HG03439 (cell line): Measurements from ENCODE around the gene PTGDR2.

Experiments
- ATAC-seq: cut with Tn5 transposase; IDR thresholded peaks from one replicate; pipeline ENCODE4 v1.9.1; 2021; ENCODE audit warnings: mild to moderate bottlenecking, moderate library complexity; ENCODE audit not compliant: unreplicated experiment

Gene PTGDR2

DNA sequence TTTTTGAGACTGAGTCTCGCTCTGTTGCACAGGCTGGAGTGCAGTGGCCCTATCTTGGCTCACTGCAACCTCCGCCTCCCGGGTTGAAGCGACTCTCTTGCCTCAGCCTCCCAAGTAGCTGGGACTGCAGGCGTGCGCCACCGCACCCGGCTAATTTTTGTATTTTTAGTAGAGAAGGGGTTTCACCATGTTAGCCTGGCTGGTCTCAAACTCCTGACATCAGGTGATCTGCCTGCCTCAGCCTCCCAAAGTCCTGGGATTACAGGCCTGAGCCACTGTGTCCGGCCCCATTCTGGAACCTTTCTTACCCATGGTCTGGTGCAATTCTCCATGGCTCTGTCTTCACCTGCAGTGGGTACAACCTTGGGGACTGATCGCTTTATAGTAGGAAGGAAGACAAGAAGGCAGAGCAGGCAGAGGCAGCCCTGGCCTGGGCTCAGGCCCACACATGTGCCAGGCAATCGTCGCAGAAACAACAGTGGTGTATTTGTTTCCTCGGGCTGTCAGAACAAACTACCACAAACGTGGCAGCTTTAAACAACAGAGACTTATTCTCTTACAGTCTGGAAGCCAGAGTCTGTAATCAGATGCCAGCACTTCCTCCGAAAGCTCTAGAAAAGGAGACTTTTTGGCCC is 4.0 kb upstream of the PTGDR2 start:
- ATAC-seq, result no peak

DNA sequence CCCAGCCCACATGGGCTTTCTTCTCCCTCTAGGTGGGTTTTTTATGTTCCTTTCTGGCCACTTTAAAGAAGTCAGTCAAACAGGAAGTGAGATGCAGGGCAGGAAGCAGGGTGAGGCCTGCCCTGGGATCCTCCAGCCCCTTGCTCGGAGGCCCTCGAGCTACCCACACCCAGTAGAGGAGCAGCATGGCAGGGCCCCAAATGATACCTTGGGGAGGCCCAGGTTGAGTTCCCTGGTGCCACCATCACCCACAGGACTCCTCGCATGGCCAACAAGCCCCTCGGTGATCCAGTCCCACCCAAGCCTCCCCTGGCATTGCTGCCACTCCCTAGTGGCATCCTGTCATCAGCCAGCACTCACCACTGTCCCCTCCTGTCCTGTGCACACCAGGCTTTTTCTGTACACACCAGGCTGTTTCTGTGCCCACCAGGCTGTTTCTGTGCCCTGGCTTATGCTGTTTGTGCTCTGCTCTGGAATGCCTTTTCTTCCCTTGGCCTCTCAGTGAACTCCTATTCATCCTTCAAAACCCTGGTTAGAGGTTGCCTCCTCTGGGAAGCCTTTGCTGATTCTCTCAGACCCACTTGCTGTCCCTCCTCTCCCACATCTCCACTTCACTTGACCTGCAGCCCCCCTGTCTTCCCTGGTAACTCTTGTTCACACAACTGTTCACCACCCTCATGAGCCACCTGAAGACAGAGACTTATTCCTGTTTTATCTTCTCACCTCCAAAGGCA is 3.1 kb upstream of the PTGDR2 start:
- ATAC-seq, result no peak

DNA sequence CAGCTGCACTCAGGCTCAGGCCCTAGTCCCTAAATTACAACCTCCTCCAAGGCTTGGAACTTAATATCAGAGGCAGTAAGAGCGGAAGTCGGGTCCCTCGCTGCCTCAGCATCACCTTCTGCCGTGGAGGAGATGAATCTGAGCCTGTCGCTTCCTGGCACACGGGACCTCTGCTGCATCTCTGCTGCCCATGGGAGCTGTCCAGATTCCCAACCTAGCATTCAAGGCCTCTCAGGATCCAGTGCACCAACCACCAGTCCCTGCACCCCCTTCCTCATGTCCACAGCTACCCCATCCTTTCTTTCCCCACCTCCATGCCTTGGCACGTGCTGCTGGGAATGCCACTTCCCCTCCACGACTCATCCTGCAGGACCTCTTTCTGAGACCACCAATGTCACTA is 2.5 kb upstream of the PTGDR2 start:
- no peak for ATAC-seq

DNA sequence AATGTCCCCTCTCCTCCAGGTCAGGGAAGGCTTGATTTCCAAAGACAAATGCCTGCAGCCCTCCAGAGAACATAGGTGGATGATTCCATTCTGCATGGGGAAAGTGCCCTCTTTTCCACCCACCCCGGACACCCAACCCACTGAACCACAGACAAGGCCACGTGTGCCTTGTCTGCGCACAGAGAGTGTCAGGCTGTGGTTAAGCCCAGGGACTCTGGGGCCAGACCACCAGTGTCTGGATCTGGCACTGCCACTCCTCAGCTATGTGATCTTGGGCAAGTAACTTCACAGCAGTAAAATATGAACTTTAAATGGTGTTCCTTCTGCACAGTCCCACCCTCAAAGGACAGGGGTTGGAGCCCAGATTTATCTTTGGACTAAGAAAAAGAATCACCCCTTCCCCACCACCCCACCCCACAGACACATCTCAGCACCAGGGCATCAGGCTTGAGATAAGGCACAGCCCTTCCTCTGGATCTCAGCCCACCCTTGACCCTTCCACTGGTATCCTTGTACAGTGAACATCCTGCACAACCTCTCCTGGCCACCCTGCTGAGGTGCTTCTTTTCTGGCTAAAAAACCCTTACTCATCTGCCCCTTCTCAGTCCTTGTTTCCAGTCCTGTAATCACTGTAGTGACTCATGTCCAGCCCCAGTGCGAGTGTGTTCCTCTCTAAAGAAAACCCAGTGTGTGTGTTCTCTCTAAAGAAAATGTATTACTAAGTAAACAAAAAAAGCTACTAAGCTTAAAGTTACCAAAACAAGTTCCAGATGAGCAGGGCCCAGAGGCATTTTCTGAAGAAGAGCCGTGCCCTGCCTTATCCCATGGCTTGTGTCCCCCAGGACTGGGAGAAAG is 1.9 kb upstream of the PTGDR2 start:
- no peak for ATAC-seq

DNA sequence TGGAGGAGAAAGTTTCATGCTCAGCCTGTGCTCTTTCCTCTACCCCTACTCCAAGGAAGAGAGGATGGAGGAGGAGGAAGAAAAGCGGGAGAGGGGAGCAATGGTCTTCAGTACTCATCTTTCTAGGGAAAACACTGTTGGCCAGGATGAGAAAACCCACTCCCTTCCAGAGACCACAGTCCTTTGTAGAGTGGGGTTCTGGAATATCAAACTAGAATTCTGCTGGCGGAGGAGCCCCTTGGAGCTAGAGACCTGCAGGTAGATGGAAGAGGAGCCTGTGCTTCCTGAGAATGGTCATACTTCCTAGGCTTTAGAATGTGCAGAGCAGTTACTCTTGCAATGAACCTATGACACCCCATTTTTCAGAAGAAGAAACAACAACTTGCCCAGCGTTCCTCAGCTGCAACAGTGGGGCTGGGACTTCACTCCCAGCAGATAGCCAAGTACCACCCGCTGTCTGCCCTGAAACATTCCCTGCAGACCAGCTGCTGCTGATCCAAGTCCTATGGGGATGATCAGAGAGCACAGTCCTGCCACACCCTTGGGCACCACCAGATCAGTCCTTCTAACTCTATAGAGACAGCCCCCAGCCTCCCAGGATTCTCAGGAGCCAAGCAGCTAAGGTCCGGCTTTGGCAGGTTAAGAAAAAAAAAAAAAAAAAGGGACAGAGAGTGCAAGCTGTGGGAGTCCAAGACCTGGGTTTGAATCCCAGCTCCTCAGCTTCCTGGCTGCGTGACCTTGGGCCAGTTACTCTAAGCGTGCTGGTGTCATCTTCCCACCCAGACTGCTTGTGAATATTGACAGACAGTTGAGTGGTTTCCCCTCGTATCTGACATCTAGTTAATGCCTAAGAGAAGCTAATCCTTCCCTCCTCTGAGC is 664 bp downstream of the PTGDR2 start:
- ATAC-seq, result no peak

DNA sequence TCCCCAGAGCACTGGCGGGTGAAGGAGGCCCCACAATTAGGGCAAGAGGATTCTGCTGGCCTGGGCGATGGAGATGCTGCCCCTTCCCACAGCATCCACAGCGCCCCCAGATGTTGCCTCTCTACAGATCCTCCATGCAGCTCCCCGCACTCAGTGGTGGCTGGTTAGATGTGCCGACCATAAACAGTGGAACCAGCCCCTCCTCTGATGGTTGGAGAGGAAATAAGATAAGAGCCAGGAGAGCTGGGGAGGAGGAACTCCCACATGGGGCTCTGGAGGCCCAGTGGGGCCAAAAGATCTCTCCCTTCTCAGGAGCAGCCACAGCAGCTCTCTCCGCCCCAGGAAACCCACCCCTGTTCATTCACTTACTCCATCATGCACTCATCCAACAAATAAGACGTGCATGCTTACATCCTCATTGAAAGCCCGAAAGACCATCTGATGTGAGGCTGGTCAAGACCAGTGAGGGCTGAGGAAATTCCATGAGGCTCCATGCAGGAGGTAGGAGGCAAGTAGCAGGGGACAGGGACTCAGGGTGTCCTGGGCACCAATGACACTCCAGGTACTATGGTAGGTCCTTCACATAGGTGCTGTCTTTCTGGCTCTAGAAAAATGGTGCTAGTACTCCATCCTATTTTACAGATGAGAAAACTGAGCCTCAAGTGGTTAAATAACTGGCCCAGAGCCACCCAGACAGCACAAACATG is 1.5 kb downstream of the PTGDR2 start:
- no peak for ATAC-seq

DNA sequence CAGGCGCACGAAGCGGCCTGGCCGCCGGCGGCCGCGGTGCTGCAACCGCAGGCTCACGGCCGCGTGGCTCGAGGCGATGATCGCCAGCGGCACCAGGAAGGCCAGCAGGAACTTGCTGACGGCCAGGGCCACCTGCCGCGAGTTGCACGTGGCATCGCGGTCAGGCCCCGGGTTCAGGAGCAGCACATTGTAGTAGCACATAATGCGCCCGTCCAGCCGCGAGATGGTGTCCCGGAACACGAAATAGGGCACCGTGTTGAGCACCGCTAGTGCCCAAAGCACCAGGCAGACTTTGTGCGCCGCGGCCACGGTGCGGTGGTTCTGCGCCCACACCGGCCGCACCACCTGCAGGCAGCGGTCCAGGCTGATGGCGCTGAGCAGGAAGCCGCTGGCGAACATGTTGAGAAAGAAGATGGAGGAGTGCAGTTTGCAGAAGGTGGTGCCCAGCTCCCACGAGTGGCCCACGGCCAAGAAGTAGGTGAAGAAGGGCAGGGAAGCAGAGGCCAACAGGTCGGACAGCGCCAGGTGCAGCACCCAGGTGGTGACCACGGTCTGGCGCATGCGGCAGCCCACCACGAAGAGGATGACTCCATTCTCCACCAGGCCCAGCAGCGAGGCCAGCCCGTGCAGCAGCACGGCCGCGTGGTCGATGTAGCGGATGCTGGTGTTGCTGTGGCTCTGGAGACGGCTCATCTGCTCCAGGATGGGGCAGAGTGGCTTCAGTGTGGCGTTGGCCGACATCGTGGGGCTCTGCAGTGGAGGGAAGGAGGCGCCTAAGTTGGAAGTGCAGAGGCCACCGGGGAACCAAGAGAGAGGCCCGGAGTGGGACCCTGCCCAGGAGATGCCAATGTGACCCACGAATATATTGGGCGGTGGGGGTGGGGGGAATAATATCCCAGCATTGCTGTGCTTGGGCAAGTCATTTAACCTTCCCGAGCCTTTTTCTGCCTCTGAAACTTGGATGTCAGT is 2.5 kb downstream of the PTGDR2 start:
- no peak for ATAC-seq

DNA sequence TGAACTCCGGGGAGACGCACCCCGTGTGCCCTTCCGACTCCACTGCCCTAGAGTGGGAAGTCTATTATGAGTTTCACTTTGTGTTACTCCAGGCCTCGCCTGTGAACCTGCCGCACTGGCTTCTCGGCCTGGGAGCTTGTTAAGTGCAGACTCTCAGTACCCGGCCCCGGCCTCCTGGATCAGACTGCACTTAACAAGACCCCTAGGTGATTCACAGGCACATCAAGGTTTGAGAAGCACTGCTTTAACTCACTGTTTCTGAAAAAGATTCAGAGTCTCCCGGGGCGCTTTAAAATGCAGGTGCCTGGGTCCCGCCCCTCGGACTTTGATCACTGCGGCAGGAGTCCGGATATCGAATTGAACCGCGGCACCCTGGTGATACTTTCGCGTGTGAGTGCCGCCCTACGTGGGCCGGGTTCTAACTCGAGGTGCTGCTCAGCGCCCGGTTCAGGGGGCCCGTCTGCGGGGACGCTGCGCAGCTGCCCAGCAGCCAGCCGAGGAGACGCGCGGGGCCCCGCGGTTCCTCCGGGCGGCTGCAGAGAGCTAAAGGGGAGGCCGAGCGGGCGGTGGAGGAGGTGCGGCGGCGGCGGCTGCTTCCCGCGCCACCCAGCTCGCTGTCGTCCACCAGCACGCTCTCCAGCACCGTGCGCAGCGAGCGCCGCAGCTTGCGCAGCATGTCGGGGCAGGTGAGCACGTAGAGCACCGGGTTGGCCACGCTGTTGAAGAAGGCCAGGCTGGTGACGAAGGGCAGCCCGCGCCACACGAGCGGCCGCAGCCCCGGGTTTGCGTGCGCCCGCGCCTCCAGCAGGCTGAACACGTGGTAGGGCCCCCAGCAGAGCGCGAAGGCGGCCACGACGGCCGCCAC is 3.4 kb downstream of the PTGDR2 start:
- no peak for ATAC-seq

DNA sequence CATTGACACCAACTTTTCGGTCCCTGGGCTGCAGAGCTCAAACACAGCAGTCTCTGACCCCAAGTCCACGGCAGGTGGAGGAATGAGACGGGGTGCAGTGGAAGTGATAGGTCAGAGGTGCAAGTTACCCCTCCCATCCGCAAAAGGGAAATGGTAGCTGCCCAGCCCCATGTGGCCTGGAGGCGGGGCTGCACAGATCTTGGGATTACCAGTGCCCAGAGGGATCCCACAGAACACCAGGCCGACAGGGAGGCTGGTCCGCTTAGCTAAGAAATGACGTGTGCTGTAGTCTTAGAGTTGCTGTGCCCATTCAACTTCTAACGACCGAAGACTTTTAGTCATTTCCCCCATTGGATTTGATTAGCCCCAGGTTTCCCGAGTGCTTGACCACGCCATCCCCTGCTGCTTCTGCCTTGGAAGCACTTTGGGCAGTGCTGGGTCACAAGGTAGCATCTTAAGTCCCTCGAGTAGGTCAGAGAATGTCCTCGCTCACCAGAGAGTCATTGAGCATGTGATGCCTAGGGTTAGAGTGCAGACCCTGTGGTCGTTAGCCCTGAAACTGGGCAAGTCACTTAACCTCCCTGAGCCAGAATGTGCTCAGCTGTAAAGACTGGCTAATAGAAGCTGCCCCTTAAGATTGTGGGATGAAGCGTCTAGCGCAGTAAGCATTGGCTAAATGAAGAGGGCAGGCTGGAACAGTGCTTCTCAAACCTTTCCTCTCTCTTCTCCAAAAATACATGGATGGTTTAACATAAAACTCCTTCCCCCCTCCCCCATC is 4.2 kb downstream of the PTGDR2 start:
- no peak for ATAC-seq

DNA sequence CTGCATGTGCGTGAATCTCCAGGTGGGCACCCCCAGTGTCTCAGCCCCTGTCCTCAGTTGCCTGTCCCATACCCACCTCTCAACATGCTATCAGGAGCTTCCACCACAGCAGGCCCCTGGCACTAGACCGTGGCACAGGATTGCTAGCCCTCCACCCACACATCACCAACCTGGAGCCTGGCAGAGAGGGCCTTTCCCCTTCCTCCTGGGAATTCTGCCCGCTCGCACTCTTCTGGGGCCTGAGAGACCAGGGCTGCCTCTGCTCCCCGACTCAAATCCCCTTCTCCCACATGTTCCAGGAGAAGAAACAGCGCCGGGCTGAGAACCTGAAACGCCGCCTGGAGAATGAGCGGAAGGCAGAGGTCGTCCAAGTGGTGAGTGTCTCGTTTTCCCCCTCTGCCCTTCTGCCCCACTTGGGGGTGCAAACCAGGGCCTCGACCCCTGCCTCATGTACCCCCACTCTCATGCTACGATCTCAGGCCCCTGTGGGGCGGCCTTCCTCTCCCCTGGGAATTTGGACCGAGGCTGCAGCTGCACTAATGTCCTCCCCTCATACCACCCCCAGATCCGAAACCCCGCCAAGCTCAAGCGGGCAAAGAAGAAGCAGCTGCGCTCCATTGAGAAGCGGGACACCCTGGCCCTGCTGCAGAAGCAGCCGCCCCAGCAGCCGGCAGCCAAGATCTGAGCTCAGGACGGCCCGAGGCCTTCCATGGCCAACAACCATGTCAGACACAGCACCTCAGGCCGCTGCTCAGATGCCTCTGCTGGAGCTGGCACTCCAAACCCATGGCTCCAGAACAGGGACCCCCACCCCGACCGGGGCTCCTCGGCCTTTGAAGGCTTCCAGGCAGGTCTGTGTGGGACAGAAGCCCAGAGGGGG is 5.9 kb downstream of the PTGDR2 start:
- no peak for ATAC-seq

DNA sequence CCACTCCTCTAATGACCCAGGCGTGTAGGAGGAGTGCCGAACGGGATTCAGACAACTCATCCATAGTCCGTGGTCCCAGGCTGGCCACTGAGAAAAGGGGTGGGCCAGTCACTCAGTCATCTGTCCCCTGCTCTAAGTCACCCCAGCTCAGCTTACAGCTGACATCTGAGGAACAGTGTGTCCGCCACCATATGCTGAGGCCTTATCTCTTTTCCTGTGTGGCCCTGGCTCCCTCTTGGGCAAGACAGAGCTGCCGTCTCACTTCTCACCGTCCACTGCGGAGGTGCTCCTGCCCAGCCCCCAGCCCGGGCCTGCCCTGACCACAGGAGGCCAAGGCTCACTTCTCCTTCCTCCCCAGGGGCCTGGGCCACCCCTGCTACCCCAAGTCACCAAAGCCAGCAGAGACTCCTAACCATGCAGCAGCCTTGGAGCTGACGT is 7.0 kb downstream of the PTGDR2 start:
- ATAC-seq, result no peak

DNA sequence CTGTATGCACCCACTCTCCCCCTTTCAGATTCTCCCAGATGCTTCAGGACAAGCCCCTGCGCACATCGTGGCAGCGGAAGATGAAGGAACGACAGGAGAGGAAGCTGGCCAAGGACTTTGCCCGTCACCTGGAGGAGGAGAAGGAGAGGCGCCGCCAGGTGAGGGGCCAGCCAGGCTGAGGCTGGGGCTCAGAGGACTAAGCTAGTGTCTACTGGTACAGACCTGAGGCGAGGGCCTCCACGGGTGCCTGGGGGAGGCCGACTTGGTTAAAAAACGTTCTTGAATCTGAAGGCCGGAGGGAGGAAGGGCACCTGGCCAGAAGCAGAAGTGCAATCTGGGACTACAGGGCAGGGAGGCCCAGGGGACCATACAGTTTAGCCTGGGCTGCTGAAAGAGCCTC is 7.9 kb downstream of the PTGDR2 start:
- ATAC-seq, result no peak

DNA sequence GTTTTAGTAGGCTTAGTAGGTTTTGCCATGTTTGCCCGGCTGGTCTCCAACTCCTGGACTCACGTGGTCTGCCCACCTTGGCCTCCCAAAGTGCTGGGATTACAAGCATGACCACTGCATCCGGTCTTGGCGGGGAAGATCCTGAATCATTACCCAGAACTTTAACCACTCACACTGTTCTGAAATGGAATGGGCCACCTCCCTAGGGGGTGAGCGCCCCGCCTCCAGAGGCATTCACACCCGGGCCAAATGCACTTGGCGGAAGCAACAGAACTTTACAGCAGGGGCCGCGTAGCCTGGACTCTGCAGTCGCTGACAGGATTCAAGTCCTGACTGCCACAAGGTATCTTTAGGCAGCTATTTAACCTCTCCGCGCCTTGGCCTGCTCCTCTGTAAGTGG is 8.5 kb downstream of the PTGDR2 start:
- ATAC-seq, result no peak

DNA sequence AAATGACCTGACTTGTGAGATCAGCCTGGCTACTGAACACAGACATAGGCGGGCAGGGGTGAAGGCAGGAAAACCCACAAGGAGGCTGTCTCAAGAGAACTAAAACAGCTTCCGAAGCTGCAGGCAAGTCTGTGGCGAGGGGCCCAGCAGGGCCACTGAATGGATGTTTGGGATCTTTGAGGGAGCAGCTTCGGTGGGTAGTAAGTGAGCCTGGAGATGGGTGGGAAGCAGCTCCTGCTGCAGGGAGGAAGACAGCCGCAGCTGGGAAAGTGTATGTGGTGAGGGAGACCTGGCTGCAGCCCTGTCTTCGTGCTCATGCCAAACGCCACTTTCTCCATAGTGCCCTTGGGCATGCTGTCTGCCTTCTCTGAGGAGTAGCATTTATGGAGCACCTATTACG is 10.4 kb downstream of the PTGDR2 start:
- no peak for ATAC-seq

DNA sequence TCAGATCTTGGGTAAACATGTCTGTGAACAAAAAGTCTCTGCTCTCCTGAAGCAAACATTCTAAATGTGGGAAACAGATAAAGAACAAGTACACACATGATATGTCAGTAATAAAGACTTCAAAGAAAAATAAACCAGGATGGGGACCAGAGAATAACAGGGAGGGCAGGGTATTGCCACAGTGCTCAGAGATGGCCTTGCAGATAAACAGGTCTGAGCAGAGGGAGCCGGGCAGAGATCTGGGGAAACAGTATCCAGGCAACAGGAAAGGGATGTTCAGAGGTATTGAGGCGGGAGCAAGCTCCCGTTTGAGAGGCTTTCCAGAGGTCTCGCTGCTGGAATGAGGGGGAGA is 10.9 kb downstream of the PTGDR2 start:
- no peak for ATAC-seq

DNA sequence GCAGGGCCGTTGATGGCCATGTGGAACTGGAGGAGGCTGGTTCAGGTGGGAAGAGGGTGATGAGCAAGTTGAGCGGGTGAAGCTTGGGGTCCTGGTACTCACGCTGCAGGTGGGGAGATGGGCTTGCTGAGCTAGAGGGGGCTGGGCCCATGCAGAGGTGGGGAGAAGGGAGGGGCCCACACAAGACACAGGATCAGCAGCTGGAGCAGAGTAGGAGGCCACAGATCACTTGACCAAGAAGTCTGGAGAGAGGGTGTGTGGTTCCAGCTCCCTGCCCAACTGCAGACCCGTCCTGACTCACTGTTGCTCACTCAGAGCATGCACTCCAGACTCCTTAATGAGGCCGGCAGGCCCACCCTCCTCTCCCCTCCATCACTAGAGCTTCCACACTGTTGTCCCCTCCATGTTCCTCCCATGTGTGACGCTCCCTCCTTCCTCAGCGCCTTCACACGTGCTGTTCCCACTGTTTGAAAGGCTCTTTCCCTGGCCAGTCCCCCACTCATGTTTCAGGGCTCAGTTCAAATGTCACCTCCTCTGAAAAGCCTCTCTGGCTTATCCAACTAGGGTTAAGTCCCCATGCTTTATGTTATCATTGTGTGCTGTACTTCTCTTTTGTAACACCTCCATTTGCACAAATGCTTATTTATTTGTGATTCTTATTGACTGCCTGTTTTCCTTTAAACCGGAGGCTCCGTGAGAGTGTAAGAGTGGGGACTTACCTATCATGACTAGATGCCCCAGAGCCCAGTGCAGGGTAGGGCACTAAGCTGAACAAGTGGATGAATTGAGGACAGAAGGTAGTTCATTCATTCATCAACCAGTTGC is 11.5 kb downstream of the PTGDR2 start:
- no peak for ATAC-seq
